CD4-positive, alpha-beta T cell treated with Interleukin-10 for 1 hour (primary cell): ENCODE data around the gene TCF7L1.

Experiments used
- DNase-seq: peaks from one replicate; pipeline ENCODE4 v3.0.0-alpha.2; 2020

Gene TCF7L1

DNA sequence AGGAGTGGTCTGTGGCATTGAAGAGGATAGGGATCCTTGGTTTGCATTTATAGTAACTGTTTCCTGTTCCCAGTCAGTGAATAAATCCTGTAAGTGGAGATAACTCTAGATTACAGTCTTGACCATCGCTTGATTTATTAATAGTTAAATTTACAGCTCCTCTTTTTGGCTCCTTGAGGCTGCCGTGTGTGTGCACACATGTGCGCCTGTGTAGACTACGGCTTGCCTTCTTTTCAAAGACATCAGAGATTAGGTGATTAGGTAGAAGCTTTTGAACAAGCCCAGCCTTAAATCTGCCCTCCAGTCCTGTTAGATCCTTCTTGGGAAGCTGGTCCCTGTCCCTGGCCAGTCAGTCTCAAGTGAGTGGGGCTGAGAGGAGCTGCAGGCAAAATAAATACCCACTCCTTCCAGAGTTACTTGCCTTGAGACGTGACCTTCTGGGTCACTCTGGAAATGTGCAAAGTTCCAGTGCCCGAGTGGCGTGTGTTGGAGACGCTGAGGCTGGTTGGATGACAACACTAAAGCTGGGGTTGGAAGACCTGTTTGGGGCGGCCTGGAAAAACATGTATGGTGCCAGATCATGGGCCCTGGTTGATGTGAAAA, 32.0 kb downstream of the TCF7L1 start:
- DNase-seq, result no peak

DNA sequence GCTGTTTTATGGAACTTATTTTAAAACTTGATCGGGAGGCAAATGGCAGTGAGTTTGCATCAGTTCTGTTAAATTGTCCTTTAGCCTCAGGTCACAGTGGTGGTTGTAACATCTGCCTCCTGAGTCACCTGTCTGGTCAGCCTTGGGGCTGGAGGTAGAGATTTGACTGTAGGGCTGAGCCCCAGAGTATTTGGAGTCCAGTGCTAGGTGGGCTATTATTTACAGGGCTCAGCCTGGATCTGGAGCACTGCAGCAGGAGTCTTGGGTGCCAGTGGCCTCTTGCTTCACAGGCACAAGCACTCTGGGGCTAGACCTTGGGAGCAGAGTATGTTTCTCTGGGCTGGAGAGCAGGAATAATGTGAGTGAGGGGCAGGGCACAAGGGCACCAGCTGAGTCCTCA, 32.8 kb downstream of the TCF7L1 start:
- DNase-seq, result no peak

DNA sequence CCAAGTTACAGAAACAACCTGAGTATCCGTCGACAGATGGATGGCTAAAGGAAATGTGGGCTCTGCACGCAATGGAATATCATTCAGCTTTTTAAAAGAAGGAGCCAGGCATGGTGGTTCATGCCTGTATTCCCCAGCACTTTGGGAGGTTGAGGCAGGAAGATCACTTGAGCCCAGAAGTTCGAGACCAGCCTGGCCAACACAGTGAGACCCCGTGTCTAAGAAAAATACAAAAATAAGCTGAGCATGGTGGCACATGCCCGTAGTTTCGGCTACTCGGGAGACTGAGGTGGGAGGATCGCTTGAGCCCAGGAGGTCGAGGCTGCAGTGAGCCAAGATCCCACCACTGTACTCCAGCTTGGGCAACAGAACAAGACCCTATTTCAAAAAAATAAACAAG, 34.3 kb downstream of the TCF7L1 start:
- DNase-seq, result no peak

DNA sequence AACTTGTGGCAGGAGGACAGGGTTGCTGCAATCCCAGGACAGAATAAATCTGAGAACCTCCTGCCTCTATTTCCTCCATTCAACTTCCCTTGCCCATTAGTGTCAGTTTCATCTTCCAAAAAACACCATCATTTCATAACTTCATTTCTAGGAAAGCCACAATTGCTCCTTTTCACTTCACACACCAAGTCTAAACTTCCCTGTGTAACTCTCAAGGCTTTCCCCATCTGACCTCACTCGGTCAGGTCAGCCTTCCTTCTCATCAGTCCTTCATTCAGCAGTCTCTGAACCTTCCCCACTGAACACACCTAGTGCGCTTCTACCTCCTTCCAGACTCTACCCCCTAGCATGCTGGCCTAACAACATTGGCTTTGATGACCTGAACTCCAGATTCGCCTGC, 35.8 kb downstream of the TCF7L1 start:
- DNase-seq, result no peak

DNA sequence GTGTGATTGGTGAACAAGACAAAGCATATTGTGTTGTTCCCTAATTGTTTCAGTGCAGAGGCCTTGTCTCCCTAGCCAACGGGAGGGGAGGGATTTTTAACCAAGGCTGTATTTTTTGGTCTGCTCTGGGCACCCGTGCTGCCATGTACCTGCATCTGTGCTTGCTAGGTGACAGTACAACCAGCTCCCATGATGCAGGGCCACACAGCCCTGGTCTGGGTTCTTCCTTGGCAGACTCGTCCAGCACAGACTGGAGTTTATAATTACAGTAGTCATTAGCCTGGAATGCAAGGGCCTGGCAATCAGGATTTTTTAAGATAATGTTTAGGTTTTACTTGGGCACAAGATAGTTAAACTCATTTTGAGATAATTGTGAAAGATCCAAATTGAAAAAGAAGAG, 36.4 kb downstream of the TCF7L1 start:
- no peak for DNase-seq

DNA sequence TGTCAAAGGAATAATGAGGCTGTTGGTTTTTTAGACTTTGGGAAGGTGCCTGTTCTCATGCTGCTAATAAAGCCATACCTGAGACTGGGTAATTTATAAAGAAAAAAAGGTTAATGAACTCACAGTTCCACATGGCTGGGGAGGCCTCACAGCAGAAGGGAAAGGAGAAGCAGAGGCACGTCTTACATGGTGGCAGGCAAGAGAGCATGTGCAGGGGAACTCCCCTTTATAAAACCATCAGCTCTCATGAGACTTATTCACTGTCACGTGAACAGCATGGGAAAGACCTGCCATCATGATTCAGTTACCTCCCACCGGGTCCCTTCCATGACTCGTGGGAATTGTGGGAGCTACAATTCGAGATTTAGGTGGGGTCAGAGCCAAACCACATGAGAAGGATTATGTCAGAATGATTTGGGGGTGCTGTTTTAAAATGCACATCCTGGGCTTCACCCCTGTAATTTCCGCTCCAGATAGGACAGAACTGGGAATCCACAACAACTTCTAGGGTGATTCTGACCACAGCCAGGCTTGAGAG, 37.8 kb downstream of the TCF7L1 start:
- DNase-seq, result no peak

DNA sequence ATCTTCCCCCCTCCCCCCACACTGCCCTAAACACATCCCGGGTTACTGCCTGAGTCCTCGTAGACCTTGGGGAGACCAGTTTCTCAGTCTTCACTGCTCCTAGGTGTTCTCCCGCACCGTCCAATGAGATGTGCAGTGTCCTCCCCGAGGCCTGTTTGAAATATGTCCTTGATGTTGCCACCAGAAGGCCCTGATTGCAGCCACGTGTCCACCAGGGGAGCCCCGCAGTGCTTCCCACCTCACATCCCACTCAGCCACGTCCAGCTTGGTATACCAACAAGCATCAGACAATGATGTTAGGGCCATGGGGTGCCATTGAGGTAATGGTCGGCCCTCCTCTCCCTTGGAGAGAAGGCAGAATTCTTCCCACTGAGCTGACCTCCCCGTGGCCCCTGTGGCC, 38.7 kb downstream of the TCF7L1 start:
- no peak for DNase-seq

DNA sequence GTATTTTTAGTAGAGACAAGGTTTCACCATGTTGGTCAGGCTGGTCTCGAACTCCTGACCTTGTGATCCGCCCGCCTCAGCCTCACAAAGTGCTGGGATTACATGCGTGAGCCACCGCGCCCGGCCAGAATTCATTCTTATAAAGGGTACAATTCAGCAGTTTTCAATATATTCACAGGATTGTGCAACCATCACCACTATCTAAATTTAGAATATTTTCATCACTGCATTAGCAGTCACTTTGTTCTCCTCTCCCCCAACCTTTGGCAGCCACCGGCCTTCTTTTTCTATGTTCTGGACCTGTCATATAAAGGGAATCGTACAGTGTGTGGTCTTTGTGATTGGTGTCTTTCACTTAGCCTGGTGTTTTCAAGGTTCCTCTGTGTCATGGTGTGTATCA, 40.7 kb downstream of the TCF7L1 start:
- no peak for DNase-seq

DNA sequence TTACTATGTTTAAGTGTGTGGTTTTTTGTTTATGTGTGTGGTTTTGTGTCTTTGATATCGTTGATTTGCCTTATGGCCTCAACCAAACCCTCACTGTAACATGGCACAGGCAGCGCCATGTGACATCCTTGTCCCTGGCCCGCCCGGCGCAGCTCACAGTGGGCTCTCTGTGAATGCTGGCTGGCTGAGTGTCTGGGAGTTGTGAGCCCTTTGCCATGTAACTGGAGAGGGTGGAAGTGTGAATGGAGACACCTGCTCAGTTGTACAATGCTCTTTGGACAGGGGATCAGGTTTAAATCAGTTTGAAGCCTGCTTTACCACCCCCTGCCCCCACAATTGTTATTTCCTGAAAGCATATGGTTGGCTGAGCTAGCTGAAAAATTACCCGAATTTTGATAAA, 41.8 kb downstream of the TCF7L1 start:
- no peak for DNase-seq

DNA sequence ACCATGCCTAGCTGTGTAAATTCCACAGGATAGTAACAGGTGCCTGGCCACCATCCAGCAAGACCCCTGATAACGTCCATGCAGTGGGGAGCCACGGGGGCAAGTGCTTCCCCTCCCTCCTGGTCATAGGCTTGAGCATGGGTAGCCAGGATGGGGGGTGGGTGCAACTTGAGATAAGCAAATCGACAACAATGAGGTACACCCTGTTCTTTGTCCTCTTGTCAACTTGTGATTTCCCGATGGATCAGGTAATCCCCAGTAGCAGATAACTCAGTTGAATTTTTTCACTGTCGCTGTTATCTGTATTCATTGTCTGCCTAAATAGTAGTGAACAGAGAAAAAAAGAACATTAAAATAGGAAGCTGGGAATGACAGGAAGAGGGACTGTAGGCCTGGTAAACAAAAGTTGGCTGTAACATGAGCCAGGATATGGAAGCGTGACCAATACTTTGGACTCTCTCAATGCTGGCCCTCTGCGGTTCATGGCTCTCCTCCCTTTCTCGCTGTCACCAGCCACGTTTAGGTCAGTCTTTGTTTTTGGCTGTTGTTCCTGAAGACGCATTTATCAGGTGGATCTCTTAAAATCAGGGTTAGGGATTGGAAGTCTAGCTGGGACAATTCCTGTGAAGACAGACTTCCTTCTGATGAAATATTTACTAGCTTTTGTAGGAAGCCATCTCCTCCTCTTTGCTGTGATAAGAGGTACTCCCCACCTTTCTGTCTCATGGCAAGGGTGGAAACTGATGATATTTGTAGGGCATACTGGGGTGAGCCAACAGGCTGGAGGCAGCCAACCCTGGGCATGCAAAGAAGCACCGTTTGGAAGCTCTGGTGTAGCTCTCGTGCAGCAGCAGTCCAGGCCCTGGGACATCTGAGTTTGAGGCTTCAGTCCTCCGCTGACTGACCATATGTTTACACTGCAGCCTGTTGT, 42.4 kb downstream of the TCF7L1 start:
- DNase-seq, result no peak

DNA sequence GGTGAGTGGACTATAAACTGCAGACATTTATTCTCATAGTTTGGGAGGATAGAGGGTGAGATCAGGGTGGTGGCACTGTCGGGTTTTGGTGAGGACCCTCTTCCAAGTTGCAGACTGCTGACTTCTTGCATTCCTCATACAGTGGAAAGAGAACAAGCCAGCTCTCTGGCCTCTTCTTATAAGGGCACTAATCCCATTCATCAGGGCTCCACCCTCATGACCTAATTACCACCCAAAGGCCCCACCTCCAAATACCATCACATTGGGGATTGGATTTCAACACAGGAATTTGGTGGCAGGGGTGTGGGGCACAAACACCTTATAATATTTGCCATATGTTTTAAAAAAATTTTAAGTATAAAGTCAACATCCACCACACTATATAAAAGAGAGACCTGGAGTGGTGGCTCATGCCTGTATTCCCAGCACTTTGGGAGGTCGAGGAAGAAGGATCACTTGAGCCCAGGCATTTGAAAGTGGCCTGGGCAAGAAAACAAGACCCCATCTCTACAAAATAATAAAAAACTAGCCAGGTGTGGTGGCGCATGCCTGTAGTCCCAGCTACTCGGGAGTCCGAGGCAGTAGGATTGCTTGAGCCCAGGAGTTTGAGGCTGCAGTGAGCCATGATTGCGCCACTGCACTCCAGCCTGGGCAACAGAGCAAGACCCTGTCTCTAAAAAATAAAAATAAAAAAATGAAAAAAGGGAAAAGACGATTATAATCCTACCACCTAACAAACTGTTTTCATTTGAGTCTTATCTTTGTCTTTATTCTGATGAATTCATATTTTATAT, 44.0 kb downstream of the TCF7L1 start:
- no peak for DNase-seq

DNA sequence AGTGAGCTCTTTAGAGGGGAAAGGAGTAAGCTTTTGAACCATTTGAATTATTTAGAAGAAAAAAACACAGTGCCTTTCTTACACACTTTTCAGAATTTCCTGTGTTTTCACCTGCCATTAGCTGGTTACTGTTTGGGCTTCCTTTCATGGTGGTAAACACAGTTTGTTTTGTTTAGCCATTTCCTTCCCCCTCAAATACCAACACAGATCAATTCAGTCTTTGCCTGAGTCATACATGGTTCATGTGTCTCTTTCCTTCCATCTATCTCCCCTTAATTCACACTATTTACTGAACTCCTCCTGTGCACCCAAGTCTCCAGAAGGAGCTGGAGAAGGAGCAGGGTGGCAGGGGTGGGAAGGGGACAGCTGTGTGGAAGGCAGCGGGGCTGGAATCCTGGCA, 45.0 kb downstream of the TCF7L1 start:
- DNase-seq, result no peak

DNA sequence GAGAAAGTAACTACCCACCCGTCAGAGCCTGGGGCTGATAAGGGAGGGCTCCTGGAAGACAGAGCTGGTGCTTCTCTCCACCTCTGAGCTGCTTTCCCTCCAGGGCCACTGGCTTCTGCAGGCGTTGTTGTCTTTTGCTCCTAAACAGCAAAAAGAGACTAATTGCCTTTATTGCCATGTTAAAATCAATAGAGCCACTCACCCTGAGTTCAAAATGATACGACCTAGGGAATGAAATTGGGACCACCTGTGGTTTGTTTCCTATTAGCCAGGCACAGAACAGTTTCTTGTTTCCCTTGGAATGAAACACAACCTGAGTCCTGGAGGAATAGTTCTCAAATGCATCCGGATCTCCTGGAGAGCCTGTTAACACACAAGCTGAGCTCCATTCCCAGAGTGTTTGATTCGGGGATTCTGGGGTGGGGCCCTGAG, 45.8 kb downstream of the TCF7L1 start:
- DNase-seq, result no peak

DNA sequence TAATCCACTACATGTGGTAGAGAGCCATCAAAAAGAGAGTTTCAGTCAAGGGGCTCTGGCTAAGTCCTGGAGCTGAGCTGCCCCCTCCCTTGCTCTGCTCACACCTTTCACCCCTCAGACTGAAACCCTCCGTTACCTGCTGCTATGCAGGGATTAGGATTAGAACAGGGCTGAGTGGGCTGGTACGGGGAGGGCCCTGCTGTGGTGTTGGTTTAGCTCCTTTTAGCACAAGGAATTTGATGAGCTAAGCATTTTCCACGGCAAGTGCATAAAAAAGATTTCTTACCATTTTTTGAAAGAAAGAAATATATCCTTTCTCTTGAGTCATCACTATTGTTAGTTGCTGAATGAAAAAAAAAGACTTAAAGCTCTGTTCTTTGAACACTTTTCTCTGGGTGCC, 46.3 kb downstream of the TCF7L1 start:
- DNase-seq, result no peak

DNA sequence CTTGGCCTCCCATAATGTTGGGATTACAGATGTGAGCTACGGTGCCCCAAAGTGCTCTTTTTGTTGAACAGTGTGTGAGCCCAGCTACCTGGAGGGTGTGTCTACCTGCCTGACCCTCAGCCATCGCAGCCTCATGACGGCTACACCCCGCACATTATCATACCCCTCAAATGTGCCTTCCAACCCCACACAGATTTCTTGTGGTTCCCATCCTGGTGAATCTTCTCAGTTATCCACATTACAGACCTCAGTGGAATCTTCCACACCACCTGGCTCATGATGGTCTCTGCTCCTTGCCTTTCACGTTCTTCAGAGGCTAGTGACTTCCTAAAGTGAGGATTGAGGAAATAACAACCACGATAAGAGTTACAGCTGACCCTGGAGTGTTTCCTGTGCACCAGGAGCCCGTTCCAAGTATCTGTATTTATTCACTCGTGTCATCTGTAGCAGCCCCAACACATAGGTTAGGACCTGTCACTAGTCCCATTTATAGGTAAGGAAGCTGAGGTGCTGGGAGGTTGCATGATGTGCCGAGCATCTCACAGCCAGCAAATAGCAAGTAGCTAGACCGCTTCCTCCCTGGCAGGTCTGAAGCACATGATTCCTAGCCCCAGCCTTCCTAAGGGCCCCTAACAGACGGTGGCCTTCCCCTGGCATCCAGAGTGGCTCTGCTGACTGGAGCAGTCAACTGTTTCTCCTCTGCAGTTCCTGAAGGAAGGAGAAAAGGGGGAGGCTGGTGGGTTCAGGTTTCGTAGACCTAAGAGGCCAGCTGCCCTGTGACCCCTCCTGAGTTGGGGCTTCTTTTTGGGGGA, 47.3 kb downstream of the TCF7L1 start:
- no peak for DNase-seq

DNA sequence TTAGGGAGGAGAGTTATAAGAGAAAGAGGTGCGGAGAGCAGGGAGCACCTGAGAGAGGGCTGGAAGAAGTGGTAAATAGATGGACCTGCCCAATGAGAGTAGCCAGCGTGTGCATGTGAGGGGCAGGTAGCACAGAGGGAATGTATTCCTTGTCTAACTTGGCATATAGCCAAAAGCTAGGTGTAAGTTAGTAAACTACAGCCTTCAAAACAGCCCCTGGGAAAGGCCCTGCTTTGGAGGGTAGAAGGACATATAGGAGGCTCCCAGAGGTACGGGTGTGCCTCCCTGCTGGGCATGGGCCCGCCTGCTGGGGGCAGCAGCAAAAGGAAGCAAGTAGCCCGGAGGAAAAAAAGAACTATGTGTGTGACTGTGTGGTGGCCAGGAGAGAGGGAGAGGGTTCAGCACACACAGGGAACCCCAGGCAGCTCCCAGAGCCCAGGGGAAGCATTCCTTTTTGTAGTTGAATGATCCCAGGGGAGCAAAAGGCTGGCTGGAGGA, 48.0 kb downstream of the TCF7L1 start:
- DNase-seq, result no peak

DNA sequence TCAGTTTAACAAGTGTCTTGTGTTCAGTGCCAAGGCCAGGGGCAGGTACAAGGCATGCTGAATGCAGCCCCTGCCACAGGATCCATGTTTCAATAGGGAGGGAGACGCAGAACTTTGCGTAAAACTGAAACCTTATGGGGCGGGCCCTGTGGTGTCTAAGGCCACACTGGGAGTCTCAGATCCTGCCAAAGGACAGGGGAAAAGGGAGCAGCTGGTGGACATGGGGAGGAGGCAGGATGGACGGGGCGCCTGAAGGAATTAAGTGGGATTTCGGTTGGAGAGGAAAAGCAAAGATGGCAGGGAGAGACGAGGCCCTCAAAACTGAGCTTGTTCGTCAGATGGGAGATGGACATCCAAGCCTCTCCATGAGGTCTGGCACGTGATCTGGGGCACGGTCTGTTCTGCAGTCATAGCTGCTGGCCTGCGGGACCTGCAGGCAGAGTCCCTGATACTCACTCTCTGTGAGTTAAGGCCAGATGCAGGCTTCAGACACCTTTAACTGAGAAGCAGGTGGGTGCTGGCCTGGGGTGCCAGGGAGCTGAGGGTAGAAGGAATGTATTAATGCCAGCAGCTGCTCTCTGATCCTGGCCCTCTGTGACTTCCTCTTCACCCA, 48.8 kb downstream of the TCF7L1 start:
- DNase-seq, result no peak

DNA sequence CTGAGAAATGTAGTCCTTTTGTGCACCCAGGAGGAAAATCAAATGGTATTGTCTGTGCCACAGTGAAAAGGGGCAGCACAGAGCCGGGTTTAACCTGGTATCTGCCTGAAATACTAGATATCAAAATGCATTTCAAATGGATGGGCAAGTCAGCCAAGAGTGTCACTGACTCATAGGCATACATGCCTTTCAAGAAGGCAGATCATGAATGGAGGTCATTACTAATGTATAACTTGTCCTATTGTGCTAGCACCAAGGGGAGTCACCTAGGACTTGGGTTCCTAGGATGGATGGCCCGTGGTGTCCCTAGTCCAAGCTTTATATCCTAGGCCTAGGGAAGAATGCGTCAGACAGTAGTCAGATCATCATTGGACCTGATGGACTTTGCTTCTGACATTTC, 49.9 kb downstream of the TCF7L1 start:
- no peak for DNase-seq

DNA sequence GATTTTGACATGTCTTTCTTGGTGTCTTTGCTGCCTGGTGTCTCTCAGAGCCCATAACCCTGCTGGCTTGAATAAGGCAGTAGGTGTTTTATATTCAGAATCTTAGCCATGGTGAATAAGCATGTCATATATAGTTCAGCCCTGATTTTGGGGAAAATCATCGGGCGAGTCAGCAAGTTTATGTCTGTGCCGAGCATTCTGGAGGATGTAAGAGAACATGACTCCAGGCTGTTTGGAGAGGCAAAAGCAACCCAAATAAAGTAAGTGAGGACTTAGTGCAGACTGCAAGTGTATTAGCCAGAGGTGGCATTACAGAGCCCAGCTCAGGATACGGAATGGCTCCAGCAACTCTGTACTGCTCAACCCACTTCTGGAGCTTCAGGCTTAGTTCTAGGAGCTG, 50.3 kb downstream of the TCF7L1 start:
- DNase-seq, result no peak

DNA sequence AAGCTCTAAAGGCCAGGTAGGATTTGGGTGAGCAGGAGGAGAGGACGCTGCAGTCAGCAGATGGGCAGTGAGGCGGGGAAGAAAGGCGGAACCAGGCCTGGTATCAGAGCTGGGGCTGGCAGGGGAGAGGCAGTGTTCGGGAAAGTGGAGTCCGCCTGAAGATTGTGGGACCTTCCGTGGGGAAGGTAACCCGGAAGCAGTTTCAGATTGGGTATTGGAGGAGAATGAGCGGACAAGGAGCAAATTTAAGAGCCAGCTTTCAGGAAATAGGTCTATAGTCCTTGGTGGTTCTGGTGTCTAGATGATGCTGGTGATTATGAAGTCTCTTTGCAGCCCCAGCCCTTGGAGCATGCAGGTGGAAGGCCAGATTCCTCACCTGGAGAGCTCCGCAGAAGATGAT, 51.0 kb downstream of the TCF7L1 start:
- no peak for DNase-seq

DNA sequence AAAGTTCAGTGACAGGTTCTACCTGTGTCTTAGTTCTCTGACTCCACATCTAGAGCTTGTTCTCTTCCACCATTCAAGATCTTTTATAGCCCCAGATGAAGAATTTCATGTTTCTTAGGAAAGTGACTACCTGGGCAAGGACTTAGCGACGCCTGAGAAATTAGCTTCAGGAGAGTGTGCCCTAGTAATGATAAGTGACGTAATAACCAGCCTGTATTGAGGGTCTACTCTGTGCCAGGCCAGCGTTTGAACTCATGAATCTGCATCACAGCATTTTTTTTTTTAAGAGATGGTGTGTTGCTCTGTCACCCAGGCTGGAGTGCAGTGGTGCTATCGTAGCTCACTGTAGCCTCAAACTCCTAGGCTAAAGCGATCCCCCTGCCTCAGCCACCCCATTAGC, 51.8 kb downstream of the TCF7L1 start:
- no peak for DNase-seq

DNA sequence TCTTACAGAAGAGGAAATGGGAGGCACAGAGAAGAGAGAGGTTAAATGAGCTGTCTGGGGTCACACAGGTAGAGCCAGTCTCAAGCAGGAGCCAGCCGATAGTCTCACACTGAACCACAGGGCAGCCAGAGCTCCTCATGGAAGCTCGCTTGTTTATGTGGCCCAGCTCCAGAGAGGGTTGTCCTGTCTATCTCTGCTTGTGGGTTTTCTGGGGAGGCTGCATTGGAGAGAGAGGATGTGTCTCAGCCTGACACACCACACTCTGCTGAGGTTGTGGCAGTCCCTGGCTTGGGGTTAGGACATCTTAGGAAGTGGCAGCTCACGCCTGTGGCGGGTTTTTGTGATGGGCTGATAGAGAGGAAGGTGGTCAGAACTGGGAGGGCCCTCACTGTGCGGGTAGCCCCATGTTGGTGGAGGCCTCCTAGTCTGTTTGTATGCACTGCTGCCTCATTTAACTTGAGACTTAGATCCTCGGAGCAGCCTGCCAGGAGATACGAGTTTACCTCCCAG, 52.3 kb downstream of the TCF7L1 start:
- no peak for DNase-seq
